WTC11 (cell line): ENCODE data around the gene SERF2. TPM values are rescaled to one million over a fixed set of nuclear protein-coding genes. Genes with fewer than 3 reads are reported as not detected.
A peak's percentile ranks its signal among the peaks of the same experiment; 100 is the strongest.

ENCODE experiments used
- ATAC-seq: fragments of 200-7000 bp; cut with Tn5 transposase; 2 replicates; pipeline ENCODE4 v1.10.0; 2021; ENCODE audit warnings: mild to moderate bottlenecking, moderate library complexity
- CTCF ChIA-PET: fragments of 300-600 bp; sonication (Branson Sonifier 250); formaldehyde crosslinking; loops from one replicate; lab custom pipeline; 2021; ENCODE audit warnings: antibody characterized with exemption; lab: Charles Lee
- POLR2A ChIA-PET: fragments of 350-600 bp; sonication (Branson Sonifier 250); formaldehyde crosslinking; loops from one replicate; lab custom pipeline; 2021; ENCODE audit warnings: antibody characterized with exemption; lab: Charles Lee
- DNase-seq: peaks from one replicate; pipeline ENCODE4 v3.0.0; 2021; ENCODE audit warnings: low spot score
- H3K27ac Mint-ChIP-seq: 2 replicates; pipeline ENCODE4 v1.8.0; 2021; ENCODE audit warnings: mixed read lengths
- H3K27me3 Mint-ChIP-seq: 2 replicates; pipeline ENCODE4 v1.8.0; 2021; ENCODE audit warnings: low read depth, mild to moderate bottlenecking, moderate library complexity, mixed read lengths
- H3K36me3 Mint-ChIP-seq: 2 replicates; pipeline ENCODE4 v1.8.0; 2021; ENCODE audit warnings: mixed read lengths
- H3K4me1 Mint-ChIP-seq: 2 replicates; pipeline ENCODE4 v1.8.0; 2022; ENCODE audit warnings: mixed read lengths
- H3K4me3 Mint-ChIP-seq: 2 replicates; pipeline ENCODE4 v1.8.0; 2021; ENCODE audit warnings: mild to moderate bottlenecking, moderate library complexity, mixed read lengths
- H3K9me3 Mint-ChIP-seq: 2 replicates; pipeline ENCODE4 v1.8.0; 2021; ENCODE audit warnings: mixed read lengths
- CDX4 ChIP-seq: fragments of 250-450 bp; sonication (Bioruptor Pico); IDR thresholded peaks from 2 replicates; pipeline ENCODE4 v1.9.0; 2021; ENCODE audit warnings: moderate library complexity, mild to moderate bottlenecking, inconsistent platforms, borderline replicate concordance
- CREB1 ChIP-seq: sonication (generic); formaldehyde crosslinking; IDR thresholded peaks from 2 replicates; pipeline ENCODE4 v1.8.0; 2023; ENCODE audit warnings: mild to moderate bottlenecking, missing genetic modification reagents
- CREM ChIP-seq: sonication (generic); formaldehyde crosslinking; IDR thresholded peaks from 2 replicates; pipeline ENCODE4 v1.8.1; 2022; ENCODE audit warnings: mild to moderate bottlenecking, missing genetic modification reagents, moderate library complexity
- E2F4 ChIP-seq: sonication (generic); formaldehyde crosslinking; IDR thresholded peaks from 2 replicates; pipeline ENCODE4 v1.8.1; 2022; ENCODE audit warnings: low read depth, mild to moderate bottlenecking, moderate library complexity, missing genetic modification reagents, borderline replicate concordance
- GABPB1 ChIP-seq: sonication (generic); formaldehyde crosslinking; IDR thresholded peaks from 2 replicates; pipeline ENCODE4 v1.8.1; 2023; ENCODE audit warnings: mild to moderate bottlenecking, missing genetic modification reagents
- MLX ChIP-seq: sonication (generic); formaldehyde crosslinking; IDR thresholded peaks from 2 replicates; pipeline ENCODE4 v1.8.1; 2023; ENCODE audit warnings: mild to moderate bottlenecking, missing genetic modification reagents, moderate library complexity
- NFYB ChIP-seq: sonication (generic); formaldehyde crosslinking; conservative IDR thresholded peaks from 2 replicates; pipeline ENCODE4 v1.8.0; 2022; ENCODE audit warnings: low read depth, missing genetic modification reagents
- SP1 ChIP-seq: sonication (generic); formaldehyde crosslinking; conservative IDR thresholded peaks from 2 replicates; pipeline ENCODE4 v1.8.1; 2022; ENCODE audit warnings: missing genetic modification reagents
- ZNF671 ChIP-seq: fragments of 250-450 bp; sonication (Bioruptor Pico); IDR thresholded peaks from 2 replicates; pipeline ENCODE4 v1.8.0; 2021; ENCODE audit warnings: mild to moderate bottlenecking
- total RNA-seq: library from RNA; stranded (reverse); gene quantifications from 3 replicates; pipeline ENCODE4 v1.2.3, GENCODE V29; 2021
- TF ChIP-seq, protein P1 (sequence below): sonication (generic); formaldehyde crosslinking; IDR thresholded peaks from 2 replicates; pipeline ENCODE4 v1.8.0; 2023; ENCODE audit warnings: missing genetic modification reagents, mild to moderate bottlenecking, borderline replicate concordance
- TF ChIP-seq, protein P2 (sequence below): fragments of 250-450 bp; sonication (Bioruptor Pico); IDR thresholded peaks from 2 replicates; pipeline ENCODE4 v1.8.0; 2021; ENCODE audit warnings: mild to moderate bottlenecking
- TF ChIP-seq, protein P3 (sequence below): sonication (generic); formaldehyde crosslinking; IDR thresholded peaks from 2 replicates; pipeline ENCODE4 v1.8.0; 2022; ENCODE audit warnings: mild to moderate bottlenecking, missing genetic modification reagents
- TF ChIP-seq, protein P4 (sequence below): sonication (generic); formaldehyde crosslinking; IDR thresholded peaks from 2 replicates; pipeline ENCODE4 v1.8.0; 2022; ENCODE audit warnings: mild to moderate bottlenecking, missing genetic modification reagents
- TF ChIP-seq, protein P5 (sequence below): sonication (generic); formaldehyde crosslinking; IDR thresholded peaks from 2 replicates; pipeline ENCODE4 v1.8.0; 2022; ENCODE audit warnings: mild to moderate bottlenecking, missing genetic modification reagents
- TF ChIP-seq, protein P6 (sequence below): sonication (generic); formaldehyde crosslinking; IDR thresholded peaks from 2 replicates; pipeline ENCODE4 v1.8.0; 2023; ENCODE audit warnings: mild to moderate bottlenecking, missing genetic modification reagents

The SERF2 gene
- total RNA-seq, 1 experiment from 2014 or later: 694 TPM

DNA sequence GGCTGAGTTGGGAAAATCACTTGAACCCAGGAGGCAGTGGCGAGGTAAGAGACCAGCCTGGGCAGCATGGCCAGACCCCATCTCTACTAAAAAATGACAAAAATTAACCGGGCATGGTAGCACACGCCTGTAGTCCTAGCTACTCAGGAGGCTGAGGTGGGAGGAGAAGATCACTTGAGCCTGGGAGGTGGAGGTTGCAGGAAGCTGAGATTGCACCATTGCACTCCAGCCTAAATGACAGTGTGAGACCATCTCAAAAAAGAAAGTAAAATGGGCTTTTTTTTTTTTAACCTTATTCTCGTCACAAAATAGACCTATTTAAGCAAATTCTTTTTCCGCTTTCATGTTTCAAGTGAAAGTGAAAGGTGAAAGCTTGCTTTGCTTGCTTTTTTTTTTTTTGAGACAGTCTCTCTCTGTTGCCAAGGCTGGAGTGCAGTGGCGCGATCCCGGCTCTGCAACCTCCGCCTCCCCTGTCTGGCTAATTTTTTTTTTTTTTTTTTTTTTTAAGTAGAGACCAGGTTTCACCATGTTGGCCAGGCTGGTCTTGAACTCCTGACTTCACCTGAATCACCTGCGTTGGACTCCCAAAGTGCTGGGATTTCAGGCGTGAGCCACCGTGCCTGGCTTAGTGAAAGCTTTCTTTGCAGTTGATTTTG is 42.3 kb upstream of the SERF2 start:
- CTCF ChIA-PET: interaction anchor here (0.9 to 1.0 kb wide), 2 partner anchors 22 to 26 kb away, joined by 3 to 4 read pairs; no protein-coding TSS in a partner anchor
- POLR2A ChIA-PET: interaction anchor here (0.6 to 0.7 kb wide), 4 partner anchors 9 to 345 kb away, joined by 3 to 5 read pairs (median 4); partner anchors contain the start of gene ELL3
- H3K9me3 Mint-ChIP-seq: no peaks in the 10 kb centered on the region
- TF ChIP-seq, protein P1, sequence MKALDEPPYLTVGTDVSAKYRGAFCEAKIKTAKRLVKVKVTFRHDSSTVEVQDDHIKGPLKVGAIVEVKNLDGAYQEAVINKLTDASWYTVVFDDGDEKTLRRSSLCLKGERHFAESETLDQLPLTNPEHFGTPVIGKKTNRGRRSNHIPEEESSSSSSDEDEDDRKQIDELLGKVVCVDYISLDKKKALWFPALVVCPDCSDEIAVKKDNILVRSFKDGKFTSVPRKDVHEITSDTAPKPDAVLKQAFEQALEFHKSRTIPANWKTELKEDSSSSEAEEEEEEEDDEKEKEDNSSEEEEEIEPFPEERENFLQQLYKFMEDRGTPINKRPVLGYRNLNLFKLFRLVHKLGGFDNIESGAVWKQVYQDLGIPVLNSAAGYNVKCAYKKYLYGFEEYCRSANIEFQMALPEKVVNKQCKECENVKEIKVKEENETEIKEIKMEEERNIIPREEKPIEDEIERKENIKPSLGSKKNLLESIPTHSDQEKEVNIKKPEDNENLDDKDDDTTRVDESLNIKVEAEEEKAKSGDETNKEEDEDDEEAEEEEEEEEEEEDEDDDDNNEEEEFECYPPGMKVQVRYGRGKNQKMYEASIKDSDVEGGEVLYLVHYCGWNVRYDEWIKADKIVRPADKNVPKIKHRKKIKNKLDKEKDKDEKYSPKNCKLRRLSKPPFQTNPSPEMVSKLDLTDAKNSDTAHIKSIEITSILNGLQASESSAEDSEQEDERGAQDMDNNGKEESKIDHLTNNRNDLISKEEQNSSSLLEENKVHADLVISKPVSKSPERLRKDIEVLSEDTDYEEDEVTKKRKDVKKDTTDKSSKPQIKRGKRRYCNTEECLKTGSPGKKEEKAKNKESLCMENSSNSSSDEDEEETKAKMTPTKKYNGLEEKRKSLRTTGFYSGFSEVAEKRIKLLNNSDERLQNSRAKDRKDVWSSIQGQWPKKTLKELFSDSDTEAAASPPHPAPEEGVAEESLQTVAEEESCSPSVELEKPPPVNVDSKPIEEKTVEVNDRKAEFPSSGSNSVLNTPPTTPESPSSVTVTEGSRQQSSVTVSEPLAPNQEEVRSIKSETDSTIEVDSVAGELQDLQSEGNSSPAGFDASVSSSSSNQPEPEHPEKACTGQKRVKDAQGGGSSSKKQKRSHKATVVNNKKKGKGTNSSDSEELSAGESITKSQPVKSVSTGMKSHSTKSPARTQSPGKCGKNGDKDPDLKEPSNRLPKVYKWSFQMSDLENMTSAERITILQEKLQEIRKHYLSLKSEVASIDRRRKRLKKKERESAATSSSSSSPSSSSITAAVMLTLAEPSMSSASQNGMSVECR (CRISPR knock-in tag): no peak
- TF ChIP-seq, protein P2, sequence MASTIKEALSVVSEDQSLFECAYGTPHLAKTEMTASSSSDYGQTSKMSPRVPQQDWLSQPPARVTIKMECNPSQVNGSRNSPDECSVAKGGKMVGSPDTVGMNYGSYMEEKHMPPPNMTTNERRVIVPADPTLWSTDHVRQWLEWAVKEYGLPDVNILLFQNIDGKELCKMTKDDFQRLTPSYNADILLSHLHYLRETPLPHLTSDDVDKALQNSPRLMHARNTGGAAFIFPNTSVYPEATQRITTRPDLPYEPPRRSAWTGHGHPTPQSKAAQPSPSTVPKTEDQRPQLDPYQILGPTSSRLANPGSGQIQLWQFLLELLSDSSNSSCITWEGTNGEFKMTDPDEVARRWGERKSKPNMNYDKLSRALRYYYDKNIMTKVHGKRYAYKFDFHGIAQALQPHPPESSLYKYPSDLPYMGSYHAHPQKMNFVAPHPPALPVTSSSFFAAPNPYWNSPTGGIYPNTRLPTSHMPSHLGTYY (CRISPR knock-in tag): no peak
- TF ChIP-seq E2F4 (CRISPR knock-in tag) (no peak), GABPB1 (CRISPR knock-in tag) (no peak), CREB1 (no peak), NFYB (CRISPR knock-in tag) (no peak), SP1 (no peak), MLX (CRISPR knock-in tag) (no peak), CREM (no peak), CDX4 (CRISPR knock-in tag) (no peak), ZNF671 (CRISPR knock-in tag) (no peak)
- TF ChIP-seq, protein P3, sequence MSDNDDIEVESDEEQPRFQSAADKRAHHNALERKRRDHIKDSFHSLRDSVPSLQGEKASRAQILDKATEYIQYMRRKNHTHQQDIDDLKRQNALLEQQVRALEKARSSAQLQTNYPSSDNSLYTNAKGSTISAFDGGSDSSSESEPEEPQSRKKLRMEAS (CRISPR knock-in tag): no peak
- TF ChIP-seq, protein P4, sequence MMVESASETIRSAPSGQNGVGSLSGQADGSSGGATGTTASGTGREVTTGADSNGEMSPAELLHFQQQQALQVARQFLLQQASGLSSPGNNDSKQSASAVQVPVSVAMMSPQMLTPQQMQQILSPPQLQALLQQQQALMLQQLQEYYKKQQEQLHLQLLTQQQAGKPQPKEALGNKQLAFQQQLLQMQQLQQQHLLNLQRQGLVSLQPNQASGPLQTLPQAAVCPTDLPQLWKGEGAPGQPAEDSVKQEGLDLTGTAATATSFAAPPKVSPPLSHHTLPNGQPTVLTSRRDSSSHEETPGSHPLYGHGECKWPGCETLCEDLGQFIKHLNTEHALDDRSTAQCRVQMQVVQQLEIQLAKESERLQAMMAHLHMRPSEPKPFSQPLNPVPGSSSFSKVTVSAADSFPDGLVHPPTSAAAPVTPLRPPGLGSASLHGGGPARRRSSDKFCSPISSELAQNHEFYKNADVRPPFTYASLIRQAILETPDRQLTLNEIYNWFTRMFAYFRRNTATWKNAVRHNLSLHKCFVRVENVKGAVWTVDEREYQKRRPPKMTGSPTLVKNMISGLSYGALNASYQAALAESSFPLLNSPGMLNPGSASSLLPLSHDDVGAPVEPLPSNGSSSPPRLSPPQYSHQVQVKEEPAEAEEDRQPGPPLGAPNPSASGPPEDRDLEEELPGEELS: no peak
- TF ChIP-seq, protein P5, sequence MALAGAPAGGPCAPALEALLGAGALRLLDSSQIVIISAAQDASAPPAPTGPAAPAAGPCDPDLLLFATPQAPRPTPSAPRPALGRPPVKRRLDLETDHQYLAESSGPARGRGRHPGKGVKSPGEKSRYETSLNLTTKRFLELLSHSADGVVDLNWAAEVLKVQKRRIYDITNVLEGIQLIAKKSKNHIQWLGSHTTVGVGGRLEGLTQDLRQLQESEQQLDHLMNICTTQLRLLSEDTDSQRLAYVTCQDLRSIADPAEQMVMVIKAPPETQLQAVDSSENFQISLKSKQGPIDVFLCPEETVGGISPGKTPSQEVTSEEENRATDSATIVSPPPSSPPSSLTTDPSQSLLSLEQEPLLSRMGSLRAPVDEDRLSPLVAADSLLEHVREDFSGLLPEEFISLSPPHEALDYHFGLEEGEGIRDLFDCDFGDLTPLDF (CRISPR knock-in tag): no peak
- TF ChIP-seq, protein P6, sequence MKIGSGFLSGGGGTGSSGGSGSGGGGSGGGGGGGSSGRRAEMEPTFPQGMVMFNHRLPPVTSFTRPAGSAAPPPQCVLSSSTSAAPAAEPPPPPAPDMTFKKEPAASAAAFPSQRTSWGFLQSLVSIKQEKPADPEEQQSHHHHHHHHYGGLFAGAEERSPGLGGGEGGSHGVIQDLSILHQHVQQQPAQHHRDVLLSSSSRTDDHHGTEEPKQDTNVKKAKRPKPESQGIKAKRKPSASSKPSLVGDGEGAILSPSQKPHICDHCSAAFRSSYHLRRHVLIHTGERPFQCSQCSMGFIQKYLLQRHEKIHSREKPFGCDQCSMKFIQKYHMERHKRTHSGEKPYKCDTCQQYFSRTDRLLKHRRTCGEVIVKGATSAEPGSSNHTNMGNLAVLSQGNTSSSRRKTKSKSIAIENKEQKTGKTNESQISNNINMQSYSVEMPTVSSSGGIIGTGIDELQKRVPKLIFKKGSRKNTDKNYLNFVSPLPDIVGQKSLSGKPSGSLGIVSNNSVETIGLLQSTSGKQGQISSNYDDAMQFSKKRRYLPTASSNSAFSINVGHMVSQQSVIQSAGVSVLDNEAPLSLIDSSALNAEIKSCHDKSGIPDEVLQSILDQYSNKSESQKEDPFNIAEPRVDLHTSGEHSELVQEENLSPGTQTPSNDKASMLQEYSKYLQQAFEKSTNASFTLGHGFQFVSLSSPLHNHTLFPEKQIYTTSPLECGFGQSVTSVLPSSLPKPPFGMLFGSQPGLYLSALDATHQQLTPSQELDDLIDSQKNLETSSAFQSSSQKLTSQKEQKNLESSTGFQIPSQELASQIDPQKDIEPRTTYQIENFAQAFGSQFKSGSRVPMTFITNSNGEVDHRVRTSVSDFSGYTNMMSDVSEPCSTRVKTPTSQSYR (CRISPR knock-in tag): no peak
- TF ChIP-seq, all 79 proteins: peak for 0
- Mint-ChIP-seq H3K27me3 (no peaks in the 10 kb centered on the region), H3K4me3 (no peak overlapping the region), H3K27ac (peak overlapping the region; percentile 27; the same call in 1 of the 2 replicates), H3K4me1 (peaks cover 24% of the 10 kb centered on the region), H3K36me3 (peaks cover 38% of the 10 kb centered on the region)
- no peak for ATAC-seq
- DNase-seq: no peak
